CD4-positive, alpha-beta T cell treated with Interleukin-2 at 100 ng/mL for 4 hours (primary cell): ENCODE measurements around the gene VGLL4.

ENCODE experiments used
- DNase-seq: peaks from one replicate; pipeline ENCODE4 v3.0.0-alpha.2; 2020; ENCODE audit warnings: low spot score

VGLL4 gene

GRCh38 chr3:11653298-11654055 lies 9.8 kb upstream of the VGLL4 start:
- DNase-seq: no peak

GRCh38 chr3:11651900-11652299 lies 8.2 kb upstream of the VGLL4 start:
- peak; percentile 61 for DNase-seq

- no peak for DNase-seq
These were observed 7.8 kb upstream of the VGLL4 start for GRCh38 chr3:11651477-11651876.

GRCh38 chr3:11650391-11650790 lies 6.7 kb upstream of the VGLL4 start:
- no peak for DNase-seq

- DNase-seq: no peak
These were observed 5.0 kb upstream of the VGLL4 start for GRCh38 chr3:11648735-11649134.

DNA sequence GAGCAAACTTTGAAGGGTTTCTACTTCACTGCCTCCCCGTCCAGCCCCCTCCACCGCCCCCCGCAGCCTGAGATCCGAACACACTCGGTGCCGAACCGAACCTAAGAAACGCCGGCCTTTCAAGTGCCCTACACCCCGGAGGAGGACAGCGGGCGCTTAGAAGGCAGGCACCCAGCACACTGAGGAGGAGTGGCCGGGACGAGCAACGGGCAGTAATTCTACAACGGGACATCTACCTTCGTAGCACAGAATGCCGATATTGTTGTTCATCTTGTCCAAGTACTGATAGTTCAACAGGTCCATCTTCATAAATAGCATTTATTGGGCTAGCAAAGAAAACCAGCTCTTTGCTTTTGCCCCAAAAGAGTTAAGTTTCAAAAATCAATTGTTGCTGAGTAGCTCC lies 513 bp downstream of the VGLL4 start:
- DNase-seq: no peak

GRCh38 chr3:11642431-11643191 lies 1.1 kb downstream of the VGLL4 start:
- DNase-seq: peak; percentile 58

GRCh38 chr3:11641683-11642430 lies 1.9 kb downstream of the VGLL4 start:
- DNase-seq: peak; percentile 27

DNA sequence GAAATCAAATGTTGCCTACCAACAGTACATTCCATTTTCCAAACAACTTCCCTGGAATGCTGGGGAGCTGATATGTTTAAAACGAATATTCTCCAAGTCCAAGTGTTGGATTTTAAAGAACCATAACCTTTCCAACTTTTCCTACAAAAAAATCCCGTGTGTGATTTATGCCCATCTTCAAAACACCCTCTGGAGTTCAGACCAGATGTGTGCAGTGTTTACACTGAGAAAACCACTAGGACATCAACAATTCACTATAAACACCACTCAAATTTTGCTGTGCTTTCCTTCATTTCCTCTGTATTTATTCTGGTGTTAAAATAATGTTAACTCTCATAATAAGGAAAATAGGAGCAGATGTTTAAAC lies 2.4 kb downstream of the VGLL4 start:
- no peak for DNase-seq

GRCh38 chr3:11640009-11640673 lies 3.6 kb downstream of the VGLL4 start:
- no peak for DNase-seq

DNA sequence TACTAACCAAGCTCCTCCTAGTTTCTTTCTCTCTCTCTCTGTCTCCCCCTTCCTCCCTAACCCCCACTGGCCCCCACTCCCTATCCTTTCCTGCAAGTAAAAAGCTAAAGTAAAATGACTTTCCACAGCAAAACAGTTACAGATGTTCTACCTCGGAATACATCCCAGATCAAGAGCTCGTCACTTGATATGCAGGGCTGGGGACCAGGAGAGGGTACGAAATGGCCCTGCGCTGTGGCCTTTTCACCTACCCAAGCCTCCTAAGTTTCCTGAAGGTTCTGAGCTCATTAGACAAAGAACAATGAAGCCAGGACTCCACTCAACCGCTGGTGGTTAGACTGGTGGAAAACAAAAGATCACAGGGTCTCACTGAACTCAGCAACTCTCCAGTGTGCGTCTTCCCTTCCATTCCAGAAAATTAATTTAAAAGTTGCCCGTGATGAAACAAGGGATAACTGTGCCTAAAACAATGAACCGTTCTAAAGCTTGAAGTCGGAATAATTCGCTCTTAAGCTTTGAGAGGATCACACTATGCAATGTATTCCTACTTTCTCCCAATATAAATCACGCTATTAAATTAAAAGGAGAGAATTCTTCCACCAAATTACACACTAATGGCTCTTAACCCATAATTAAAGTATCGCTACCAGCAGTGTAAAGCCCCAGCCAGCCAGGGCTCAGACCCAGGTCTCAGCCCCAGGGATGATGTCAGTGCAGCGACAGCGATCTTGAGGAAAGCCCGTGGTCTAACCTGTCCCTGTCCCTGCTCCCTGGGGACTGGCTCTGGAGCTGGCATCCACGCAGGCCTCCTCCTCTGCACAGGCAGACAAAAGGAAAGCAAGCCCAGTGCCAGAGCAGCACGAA lies 5.0 kb downstream of the VGLL4 start:
- DNase-seq: no peak

- no peak for DNase-seq
These were observed 5.7 kb downstream of the VGLL4 start for GRCh38 chr3:11637901-11638458.

DNA sequence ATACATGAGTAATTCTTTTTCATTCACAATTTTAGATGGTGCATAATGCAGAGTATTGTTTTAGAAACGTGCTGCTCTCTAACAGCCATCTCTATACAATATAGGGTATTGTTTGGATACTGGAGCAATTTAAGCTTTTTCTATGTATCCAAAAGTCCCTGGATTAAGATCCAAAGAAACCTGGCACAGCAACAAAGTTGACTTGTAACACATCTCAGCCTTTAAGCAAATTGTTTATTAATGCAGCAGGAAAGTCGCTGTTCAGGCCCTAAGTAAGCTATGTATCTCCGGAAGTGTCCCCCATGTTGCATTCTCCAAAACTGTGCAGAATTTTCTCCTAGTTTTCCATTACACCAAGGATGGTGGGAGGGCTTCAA lies 7.3 kb downstream of the VGLL4 start:
- no peak for DNase-seq

DNA sequence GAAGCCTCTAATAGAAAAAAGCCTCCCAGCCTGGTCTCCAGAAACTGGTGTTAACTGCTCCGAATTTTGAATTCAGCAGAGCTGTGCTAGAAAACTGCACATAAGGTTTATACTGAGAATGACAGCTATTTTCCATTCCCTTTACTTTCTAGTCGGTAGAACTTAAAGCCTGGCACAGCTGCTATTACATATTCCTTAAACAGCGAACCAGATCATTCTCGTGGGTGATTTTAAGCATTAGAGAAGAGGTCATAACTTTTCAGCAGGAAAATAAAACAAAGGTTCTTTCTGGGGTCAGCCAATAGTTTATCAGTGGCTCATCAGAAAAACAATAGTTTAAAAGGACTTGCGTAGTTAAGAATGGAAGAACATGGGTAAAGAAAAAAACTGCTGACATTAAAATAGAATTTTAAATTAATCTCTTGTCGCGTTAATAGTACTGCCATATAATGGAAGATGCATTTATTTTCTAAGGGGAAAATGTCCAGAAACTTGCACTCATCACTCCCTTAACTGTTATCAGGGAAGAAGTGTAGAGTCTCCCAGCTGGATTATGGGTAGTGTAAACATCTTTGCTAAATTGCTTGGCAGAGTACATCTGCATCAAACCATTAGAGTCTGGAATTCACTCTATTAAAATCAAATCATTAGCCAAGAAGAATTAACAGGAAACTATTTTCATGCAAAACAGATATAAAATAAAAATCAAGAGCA lies 7.9 kb downstream of the VGLL4 start:
- no peak for DNase-seq

DNA sequence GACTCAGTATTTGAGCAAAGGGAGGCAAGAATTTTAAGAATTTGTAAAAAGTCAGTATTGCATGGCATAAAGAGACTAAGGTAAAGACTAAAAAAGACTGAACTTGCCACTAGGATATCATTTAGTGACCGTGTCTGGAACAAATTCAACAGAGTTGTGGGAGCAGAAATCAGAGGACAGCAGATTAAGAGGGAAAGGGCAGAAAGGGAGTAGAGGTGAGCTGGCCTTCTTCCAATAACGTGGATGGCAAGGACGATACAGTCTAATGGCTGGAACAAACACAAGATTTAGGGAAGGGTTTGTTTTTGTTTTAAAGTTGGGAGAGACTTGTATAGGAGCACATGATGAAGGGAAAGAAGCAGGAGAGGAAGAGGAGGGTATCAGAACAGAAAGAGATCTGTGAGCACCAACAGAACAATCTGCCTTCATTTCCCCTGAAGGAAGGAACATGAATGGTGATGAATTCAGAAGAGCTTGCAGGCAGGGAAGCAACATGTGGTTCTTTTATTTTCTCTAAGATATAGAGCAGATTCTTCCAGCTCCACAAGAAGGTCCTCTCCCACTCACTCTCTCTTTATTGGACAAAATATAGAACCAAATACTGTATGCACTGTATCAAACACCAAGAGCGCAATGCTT lies 8.6 kb downstream of the VGLL4 start:
- DNase-seq: no peak

DNA sequence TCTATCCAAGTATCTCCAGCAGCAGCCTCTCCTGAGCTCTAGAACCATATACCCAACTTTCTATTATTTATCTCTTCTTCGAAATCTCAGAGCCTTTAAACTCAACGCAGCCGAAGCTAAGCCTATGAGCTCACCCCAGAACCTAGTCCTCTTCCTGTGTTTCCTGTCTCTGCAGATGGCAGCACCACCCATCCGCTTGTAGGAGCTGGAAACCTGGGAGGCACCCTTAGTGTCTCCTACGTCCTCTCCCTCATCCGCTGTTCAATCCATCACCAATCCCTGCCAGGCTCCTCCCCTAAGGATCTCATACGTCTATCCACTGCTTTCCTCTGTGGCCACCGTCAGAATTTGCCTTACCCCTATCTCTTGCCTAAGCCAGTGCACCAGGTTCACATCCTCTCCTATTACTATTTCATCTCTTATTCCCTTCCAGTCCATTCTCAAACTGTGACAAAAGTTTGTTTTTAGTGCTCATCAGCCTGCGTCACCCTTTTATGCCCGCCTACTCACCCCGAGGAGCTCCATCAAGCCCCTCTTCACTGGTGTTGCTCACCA lies 9.6 kb downstream of the VGLL4 start:
- DNase-seq: peak; percentile 21

DNA sequence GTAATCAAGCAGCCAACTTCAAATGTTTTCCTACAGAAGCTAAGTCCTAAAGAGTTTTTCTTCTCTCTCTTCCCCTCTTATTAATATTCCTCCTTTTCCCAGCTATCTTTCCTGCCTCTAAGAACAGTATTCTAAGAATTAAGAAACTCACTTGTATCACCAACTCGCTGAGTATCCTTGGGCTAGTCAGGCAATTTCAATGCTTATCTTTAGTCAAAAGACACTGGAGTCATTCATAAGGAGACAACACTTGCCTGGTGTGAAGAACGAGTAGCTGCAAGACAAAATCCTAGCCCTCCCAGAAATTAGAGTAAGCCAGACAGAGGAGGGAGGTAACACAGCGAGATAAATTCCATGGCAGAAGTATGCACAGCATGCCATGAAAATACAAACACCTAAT lies 10.7 kb downstream of the VGLL4 start:
- DNase-seq: no peak

DNA sequence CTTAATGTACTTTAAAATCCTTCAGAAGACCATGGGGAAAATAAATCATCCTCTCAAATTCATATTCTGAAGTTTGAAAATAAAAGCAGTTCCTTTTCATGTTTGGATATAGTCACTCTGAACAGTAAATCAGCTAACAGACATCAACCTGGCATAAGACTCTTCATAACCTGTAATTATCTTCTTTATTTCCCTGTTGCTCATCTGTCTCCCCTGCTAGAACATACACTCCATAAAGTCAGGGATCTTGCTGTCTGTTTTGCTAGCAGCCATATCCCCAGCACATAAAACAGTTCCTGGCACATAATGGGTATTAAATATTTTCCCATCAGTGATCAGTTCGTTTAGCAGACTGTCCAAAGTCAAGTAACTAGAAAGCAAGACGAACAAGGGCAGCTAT lies 11.2 kb downstream of the VGLL4 start:
- DNase-seq: no peak

GRCh38 chr3:11631820-11632219 lies 11.9 kb downstream of the VGLL4 start:
- DNase-seq: no peak

DNA sequence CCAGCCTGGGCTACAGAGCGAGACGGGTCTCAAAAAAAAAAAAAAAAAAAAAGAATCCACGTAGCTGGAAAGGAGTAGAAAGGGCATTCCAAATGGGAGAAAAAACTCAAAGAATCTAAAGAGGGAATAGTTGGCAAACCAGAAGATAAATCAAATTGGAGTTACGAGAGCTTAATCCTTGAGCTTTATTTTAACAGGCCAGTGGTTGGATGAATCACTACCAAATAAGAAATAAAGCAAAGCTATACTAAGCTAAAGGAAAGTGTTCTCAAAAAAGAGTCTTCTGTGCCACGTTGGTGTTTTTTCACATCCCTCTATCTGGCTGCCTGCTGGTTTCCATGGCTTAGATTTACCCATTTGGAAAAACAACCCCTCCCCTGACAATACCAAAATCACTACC lies 14.0 kb downstream of the VGLL4 start:
- DNase-seq: no peak
